K562 (cell line): ENCODE measurements around the gene LRRC8E. TPM values are rescaled to one million over a fixed set of nuclear protein-coding genes. Genes with fewer than 3 reads are reported as not detected.

Source experiments
- FOS ChIP-seq: IDR thresholded peaks from 3 replicates; pipeline ENCODE4 v1.6.1; 2011; ENCODE audit not compliant: insufficient read length; ENCODE audit errors: extremely low read depth
- FOSL1 ChIP-seq: fragments of 200-800 bp; sonication (Bioruptor generic); conservative IDR thresholded peaks from 2 replicates; pipeline ENCODE4 v1.6.1; 2016; ENCODE audit warnings: missing genetic modification characterization, missing compliant biosample characterization
- NONO ChIP-seq, 2 experiments: fragments of 200-400 bp in 1 of 2; fragments of 450-650 bp in 1 of 2; formaldehyde crosslinking in 1 of 2; IDR thresholded peaks; 2 replicates each; pipeline ENCODE4 v1.6.1; 2017; ENCODE audit warnings: low read depth in 2 of 2, mild to moderate bottlenecking in 2 of 2, moderate library complexity in 2 of 2, low read length in 1 of 2
- RBM25 ChIP-seq: fragments of 200-400 bp; formaldehyde crosslinking; IDR thresholded peaks from 2 replicates; pipeline ENCODE4 v1.6.1; 2018; ENCODE audit warnings: low read length, low read depth, moderate library complexity; ENCODE audit not compliant: severe bottlenecking
- SIX5 ChIP-seq, 2 experiments: IDR thresholded peaks; 2 replicates each; pipeline ENCODE4 v1.6.1; 2011; ENCODE audit warnings: low read length in 2 of 2, borderline replicate concordance in 1 of 2, low read depth in 1 of 2, mild to moderate bottlenecking in 1 of 2, moderate library complexity in 1 of 2; ENCODE audit not compliant: insufficient read depth in 1 of 2
- SRSF3 ChIP-seq: fragments of 200-400 bp; formaldehyde crosslinking; IDR thresholded peaks from 2 replicates; pipeline ENCODE4 v1.6.1; 2016; ENCODE audit warnings: mild to moderate bottlenecking, low read length, moderate library complexity; ENCODE audit not compliant: insufficient read depth
- TAF1 ChIP-seq: IDR thresholded peaks from 2 replicates; pipeline ENCODE4 v1.6.1; 2011; ENCODE audit warnings: mild to moderate bottlenecking, low read length, moderate library complexity; ENCODE audit not compliant: insufficient read depth, control insufficient read depth, severe bottlenecking; ENCODE audit errors: extremely low read depth
- XRCC5 ChIP-seq: fragments of 200-400 bp; formaldehyde crosslinking; IDR thresholded peaks from 2 replicates; pipeline ENCODE4 v1.6.1; 2017; ENCODE audit warnings: low read depth, mild to moderate bottlenecking, low read length
- ZNF184 ChIP-seq: sonication (generic); formaldehyde crosslinking; IDR thresholded peaks from 2 replicates; pipeline ENCODE4 v1.5.0; 2020; ENCODE audit warnings: missing genetic modification reagents
- ZNF324 ChIP-seq: fragments of 250-450 bp; sonication (Bioruptor Pico); IDR thresholded peaks from 2 replicates; pipeline ENCODE4 v1.4.0; 2020; ENCODE audit warnings: mild to moderate bottlenecking
- polyA plus RNA-seq, 8 experiments: library from polyadenylated mRNA; depleted of rRNA in 4 of 8; stranded (reverse) in 5 of 8; unstranded in 3 of 8; fragments of >200 nt; fragmentation: Nextera tagmentation in 2 of 8; fragmentation: Illumina TruSeq in 1 of 8; extraction: Ambion mirVana in 2 of 8; extraction: Trizol in 1 of 8; gene quantifications; 2 replicates each; pipeline versions ENCODE4 v1.2.1 to v1.2.3, GENCODE V29; 2011 to 2014; ENCODE audit warnings: inconsistent platforms in 1 of 8, missing spikeins in 1 of 8
- total RNA-seq, 7 experiments: library from RNA; depleted of rRNA in 6 of 7; stranded (reverse); fragments of >200 nt in 6 of 7; fragmentation: Illumina TruSeq in 2 of 7; extraction: Trizol in 2 of 7; gene quantifications; 2 replicates each; pipeline versions ENCODE4 v1.2.1 to v1.2.3, GENCODE V29; 2011 to 2021; ENCODE audit warnings: low replicate concordance in 1 of 7
- TF ChIP-seq, protein P1 (sequence below), 2 experiments: fragments of 450-650 bp in 1 of 2; IDR thresholded peaks; 2 replicates each; pipeline ENCODE4 v1.6.1; 2011 to 2017; ENCODE audit warnings: low read depth in 2 of 2, antibody characterized with exemption in 1 of 2, borderline replicate concordance in 1 of 2, low read length in 1 of 2, mild to moderate bottlenecking in 1 of 2, mixed read lengths in 1 of 2; ENCODE audit not compliant: control insufficient read depth in 1 of 2
- TF ChIP-seq, protein P2 (sequence below), 2 experiments: IDR thresholded peaks; 2 replicates each; pipeline ENCODE4 v1.6.1; 2011; ENCODE audit warnings: borderline replicate concordance in 1 of 2, control low read depth in 1 of 2, low read depth in 1 of 2, low read length in 1 of 2, mild to moderate bottlenecking in 1 of 2, mixed read lengths in 1 of 2, moderate library complexity in 1 of 2; ENCODE audit not compliant: insufficient read depth in 1 of 2, insufficient read length in 1 of 2, poor library complexity in 1 of 2, severe bottlenecking in 1 of 2; ENCODE audit errors: extremely low read depth in 1 of 2
- TF ChIP-seq, protein P3 (sequence below), 3 experiments: IDR thresholded peaks in 2 of 3; conservative IDR thresholded peaks in 1 of 3; 2 replicates each; pipeline ENCODE4 v1.5.1; 2011 to 2012; ENCODE audit warnings: low read length in 3 of 3, mild to moderate bottlenecking in 3 of 3, control low read depth in 2 of 3, improper control_type of control experiment in 1 of 3, inconsistent platforms in 1 of 3, low read depth in 1 of 3, mixed read lengths in 1 of 3, moderate library complexity in 1 of 3; ENCODE audit not compliant: insufficient read depth in 2 of 3
- TF ChIP-seq, protein P4 (sequence below): fragments of 250-450 bp; sonication (Bioruptor Pico); IDR thresholded peaks from 2 replicates; pipeline ENCODE4 v1.8.0; 2021; ENCODE audit warnings: moderate library complexity, mild to moderate bottlenecking, inconsistent platforms

Gene LRRC8E
- total and polyA plus RNA-seq, 9 of the 15 experiments (the other 6 are each of a cell fraction or from before 2014, with no cell fraction given): 0.08 to 5.7 (median 3.5) TPM; not detected in 1

DNA sequence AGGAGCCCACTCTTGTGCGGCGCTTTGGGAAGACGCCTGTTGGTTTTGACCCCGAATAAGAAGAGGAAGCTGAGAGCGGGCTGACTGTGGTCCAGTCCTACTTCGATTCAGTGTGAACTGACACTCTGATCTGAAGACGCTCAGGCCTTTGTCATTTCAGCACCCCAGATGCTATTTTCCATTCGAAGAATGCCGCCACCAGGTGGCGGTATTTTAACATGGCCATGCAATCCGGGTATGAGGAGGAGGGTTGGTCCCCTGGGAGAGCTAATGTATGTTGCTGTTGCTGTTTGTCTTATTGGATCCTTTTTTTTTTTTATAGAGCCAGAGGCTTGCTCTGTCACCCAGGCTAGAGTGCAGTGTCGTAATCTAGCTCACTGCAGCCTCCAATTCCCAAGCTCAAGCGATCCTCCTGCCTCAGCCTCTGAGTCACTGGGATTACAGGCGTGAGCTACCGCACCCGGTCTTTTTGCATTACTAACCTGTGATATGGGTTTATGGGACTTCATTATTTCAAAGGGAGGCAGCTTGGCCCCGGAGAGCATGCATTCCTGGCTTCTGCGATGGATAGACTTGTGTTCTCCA, 56.0 kb downstream of the LRRC8E start (continued):
- TF ChIP-seq, protein P1, sequence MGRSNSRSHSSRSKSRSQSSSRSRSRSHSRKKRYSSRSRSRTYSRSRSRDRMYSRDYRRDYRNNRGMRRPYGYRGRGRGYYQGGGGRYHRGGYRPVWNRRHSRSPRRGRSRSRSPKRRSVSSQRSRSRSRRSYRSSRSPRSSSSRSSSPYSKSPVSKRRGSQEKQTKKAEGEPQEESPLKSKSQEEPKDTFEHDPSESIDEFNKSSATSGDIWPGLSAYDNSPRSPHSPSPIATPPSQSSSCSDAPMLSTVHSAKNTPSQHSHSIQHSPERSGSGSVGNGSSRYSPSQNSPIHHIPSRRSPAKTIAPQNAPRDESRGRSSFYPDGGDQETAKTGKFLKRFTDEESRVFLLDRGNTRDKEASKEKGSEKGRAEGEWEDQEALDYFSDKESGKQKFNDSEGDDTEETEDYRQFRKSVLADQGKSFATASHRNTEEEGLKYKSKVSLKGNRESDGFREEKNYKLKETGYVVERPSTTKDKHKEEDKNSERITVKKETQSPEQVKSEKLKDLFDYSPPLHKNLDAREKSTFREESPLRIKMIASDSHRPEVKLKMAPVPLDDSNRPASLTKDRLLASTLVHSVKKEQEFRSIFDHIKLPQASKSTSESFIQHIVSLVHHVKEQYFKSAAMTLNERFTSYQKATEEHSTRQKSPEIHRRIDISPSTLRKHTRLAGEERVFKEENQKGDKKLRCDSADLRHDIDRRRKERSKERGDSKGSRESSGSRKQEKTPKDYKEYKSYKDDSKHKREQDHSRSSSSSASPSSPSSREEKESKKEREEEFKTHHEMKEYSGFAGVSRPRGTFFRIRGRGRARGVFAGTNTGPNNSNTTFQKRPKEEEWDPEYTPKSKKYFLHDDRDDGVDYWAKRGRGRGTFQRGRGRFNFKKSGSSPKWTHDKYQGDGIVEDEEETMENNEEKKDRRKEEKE (IDR thresholded peaks at IDR 0.05; ENCODE audit: borderline replicate concordance in 1 of 2, control insufficient read depth in 1 of 2, low read depth in 2 of 2, low read length in 1 of 2): no peak
- TF ChIP-seq, protein P2, sequence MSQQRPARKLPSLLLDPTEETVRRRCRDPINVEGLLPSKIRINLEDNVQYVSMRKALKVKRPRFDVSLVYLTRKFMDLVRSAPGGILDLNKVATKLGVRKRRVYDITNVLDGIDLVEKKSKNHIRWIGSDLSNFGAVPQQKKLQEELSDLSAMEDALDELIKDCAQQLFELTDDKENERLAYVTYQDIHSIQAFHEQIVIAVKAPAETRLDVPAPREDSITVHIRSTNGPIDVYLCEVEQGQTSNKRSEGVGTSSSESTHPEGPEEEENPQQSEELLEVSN (IDR thresholded peaks at IDR 0.05; ENCODE audit: borderline replicate concordance in 1 of 2, extremely low read depth in 1 of 2, insufficient read depth in 1 of 2, insufficient read length in 1 of 2, low read depth in 1 of 2, low read length in 1 of 2, poor library complexity in 1 of 2, severe bottlenecking in 1 of 2): peak in 1 of 2 experiments; percentile 33
- TF ChIP-seq NONO (IDR thresholded peaks at IDR 0.05; ENCODE audit: low read depth in 2 of 2, low read length in 1 of 2) (no peak), SIX5 (IDR thresholded peaks at IDR 0.05; ENCODE audit: borderline replicate concordance in 1 of 2, insufficient read depth in 1 of 2, low read depth in 1 of 2, low read length in 2 of 2) (no peak), ZNF184 (CRISPR knock-in tag) (no peak), ZNF324 (CRISPR knock-in tag) (no peak), XRCC5 (peak; percentile 73), TAF1 (no peak), FOSL1 (tag) (no peak), SRSF3 (no peak), FOS (no peak), RBM25 (peak; percentile 20)
- TF ChIP-seq, protein P3, sequence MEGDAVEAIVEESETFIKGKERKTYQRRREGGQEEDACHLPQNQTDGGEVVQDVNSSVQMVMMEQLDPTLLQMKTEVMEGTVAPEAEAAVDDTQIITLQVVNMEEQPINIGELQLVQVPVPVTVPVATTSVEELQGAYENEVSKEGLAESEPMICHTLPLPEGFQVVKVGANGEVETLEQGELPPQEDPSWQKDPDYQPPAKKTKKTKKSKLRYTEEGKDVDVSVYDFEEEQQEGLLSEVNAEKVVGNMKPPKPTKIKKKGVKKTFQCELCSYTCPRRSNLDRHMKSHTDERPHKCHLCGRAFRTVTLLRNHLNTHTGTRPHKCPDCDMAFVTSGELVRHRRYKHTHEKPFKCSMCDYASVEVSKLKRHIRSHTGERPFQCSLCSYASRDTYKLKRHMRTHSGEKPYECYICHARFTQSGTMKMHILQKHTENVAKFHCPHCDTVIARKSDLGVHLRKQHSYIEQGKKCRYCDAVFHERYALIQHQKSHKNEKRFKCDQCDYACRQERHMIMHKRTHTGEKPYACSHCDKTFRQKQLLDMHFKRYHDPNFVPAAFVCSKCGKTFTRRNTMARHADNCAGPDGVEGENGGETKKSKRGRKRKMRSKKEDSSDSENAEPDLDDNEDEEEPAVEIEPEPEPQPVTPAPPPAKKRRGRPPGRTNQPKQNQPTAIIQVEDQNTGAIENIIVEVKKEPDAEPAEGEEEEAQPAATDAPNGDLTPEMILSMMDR (IDR thresholded peaks at IDR 0.05 in 2 of 3, conservative IDR thresholded peaks at IDR 0.05 in 1 of 3; ENCODE audit: insufficient read depth in 2 of 3, low read depth in 1 of 3, low read length in 3 of 3): peak; percentile 83 to 87 (median 83)
- TF ChIP-seq, protein P4, sequence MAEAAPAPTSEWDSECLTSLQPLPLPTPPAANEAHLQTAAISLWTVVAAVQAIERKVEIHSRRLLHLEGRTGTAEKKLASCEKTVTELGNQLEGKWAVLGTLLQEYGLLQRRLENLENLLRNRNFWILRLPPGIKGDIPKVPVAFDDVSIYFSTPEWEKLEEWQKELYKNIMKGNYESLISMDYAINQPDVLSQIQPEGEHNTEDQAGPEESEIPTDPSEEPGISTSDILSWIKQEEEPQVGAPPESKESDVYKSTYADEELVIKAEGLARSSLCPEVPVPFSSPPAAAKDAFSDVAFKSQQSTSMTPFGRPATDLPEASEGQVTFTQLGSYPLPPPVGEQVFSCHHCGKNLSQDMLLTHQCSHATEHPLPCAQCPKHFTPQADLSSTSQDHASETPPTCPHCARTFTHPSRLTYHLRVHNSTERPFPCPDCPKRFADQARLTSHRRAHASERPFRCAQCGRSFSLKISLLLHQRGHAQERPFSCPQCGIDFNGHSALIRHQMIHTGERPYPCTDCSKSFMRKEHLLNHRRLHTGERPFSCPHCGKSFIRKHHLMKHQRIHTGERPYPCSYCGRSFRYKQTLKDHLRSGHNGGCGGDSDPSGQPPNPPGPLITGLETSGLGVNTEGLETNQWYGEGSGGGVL (CRISPR knock-in tag): no peak
